Forelimb muscle (tissue), 1 donor: ENCODE data around the gene MOGAT3. TPM values are rescaled to one million over a fixed set of nuclear protein-coding genes. Genes with fewer than 3 reads are reported as not detected.

Experiments used
- DNase-seq: peaks from one replicate; pipeline ENCODE4 v3.0.0-alpha.2; 2013; ENCODE audit warnings: low read depth
- polyA plus RNA-seq: library from polyadenylated mRNA; unstranded; fragments of 120-200 nt; gene quantifications from one replicate; pipeline ENCODE4 v1.2.1, GENCODE V29; 2013; ENCODE audit not compliant: insufficient read length

MOGAT3 gene
- polyA plus RNA-seq, 1 donor, result not detected

DNA sequence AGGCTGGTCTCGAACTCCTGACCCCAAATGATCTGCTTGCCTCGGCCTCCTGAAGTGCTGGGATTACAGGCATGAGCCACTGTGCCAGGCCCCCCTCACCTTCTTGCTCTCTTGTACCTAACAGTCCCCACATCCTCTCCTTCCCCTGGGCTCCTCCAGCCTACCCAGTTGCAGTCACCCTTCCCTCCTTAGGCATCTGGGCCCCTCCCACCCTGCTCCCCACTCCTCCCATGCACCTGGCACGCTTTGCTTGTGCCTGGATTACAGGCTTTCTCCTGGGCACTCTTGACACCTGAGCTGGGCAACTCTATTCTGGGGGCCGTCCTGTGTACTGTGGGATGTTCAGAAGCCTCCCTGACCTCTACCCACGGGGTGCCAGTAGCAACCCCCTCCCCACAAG, 33.8 kb upstream of the MOGAT3 start:
- no peak for DNase-seq

DNA sequence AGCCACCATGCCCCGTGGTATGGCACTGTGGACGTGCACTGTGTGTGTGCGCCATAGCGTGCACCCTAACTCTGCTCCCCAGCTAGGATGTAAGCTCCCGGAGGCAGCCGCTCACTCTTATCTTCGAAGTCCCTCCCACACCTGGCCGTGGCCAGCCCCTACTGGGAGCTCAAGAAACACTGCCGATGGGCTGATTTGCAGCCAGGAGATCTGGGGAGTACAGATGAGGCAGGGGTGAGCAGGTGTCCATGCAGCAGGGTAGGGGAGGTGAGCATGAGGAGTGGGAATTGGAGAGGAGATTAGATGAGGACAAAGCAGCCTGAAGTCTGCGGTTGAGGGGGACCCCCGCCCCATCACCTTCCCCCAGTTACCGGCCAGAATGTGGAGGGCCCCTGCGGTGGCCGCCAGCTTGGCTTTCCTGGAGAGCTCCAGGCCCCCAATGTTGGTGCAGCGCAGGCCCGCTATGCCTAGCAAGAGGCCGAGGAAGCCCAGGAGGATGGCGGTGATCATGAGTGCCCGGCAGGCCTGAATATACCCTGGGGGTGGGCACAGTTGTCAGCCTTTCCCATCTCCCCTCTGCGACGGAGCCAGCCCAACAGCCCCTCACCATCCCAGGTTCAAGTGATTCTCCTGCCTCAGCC, 33.2 kb upstream of the MOGAT3 start:
- no peak for DNase-seq

DNA sequence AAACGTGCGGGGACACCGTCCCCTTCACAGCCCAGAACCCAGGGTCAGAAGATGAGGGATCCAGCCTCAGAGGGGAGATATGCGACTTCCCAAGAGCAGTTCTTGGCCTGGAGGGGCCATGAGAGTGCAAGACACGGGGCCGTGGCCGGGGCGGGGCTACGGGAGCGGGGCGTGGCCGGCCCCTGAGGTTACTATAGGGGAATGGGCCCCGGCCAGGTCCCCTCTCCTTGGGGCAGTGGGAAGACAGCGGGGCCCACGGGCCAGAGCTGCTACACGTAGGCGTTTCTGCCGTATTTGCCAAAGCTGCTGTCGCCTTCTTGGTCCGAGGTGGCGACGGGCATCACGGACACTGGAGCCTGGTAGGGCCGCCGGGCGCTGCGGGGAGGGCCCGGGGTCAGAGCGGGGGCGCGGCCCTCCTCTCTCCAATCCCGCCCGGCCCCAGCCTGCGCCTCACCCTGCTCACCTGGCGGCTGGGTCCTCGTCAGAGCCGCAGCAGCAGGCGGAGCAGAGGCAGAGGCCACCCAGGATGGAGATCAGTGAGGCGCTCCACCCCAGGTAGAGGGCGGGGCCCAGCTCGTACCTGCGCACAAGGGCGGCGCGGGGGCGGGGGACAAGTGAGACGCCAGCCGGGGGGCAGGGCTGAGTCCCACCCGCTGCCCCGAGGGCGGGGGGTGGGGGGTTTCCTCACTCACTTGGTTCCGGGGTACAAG, 31.5 kb upstream of the MOGAT3 start:
- no peak for DNase-seq

DNA sequence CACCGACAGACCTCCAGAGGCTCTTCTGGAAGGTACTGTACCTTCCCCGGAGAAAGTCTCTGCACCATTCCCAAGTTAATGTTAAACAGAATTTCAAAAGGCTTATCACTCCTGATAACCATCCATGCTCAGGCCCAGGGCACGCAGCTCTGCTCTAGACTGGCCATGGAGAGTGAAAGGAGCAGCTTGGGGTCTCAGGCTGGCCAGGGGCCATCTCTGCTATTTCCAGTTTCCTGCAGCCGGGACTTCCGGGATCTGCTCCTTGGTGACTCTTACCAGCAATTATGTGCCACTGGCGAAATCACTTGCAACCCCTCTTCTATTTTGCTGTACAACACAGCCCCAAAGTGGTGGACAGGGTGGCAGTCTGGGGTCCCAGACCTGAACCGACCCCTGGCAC, 30.8 kb upstream of the MOGAT3 start:
- DNase-seq, result no peak

DNA sequence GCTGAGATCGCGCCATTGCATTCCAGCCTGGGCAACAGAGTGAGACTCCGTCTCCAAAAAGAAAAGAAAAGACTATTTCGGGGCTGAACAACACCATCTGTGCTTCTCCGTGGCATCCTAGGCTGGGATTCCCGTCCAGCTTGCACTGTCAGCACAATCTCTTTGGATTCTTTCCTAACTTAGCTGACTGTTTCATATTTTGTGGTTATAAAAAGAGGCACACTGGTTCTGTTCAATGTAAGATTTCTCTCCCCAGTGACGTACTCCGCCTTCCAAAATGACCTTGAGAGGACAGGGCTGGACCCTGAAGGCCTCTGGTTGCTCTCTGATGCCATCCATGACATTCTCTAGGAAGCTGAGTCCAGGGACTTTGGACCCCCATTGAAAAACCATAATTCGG, 25.9 kb upstream of the MOGAT3 start:
- DNase-seq, result no peak

DNA sequence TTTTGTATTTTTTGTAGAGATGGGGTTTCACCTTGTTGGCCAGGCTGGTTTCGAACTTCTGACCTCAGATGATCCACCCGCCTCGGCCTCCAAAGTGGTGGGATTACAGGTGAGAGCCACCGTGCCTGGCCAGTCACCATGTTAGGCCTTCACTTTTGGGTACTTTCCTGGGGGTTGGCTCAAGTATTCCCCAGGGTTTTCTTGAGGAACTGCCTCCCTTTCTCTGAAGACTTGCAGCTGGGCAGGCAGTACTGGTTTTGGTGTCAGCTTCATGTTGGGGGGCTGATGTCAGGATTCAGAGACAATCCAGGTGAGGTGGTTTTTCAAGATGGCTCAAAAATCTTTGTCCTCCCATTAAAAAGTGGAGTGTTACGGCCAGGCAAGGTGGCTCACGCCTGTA, 24.8 kb upstream of the MOGAT3 start:
- no peak for DNase-seq

DNA sequence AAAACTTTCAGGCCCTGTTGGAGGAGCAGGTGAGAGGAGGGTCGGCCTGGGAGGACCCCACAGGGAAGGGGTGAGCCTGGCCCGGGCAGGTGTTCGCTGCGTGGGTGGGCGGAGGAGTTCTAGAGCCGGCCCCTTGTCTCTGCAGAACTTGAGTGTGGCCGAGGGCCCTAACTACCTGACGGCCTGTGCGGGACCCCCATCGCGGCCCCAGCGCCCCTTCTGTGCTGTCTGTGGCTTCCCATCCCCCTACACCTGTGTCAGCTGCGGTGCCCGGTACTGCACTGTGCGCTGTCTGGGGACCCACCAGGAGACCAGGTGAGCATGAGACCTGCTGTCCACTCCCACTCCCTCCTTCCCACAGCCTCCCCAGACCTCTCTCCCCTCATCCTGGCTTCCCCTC, 22.7 kb upstream of the MOGAT3 start:
- no peak for DNase-seq

DNA sequence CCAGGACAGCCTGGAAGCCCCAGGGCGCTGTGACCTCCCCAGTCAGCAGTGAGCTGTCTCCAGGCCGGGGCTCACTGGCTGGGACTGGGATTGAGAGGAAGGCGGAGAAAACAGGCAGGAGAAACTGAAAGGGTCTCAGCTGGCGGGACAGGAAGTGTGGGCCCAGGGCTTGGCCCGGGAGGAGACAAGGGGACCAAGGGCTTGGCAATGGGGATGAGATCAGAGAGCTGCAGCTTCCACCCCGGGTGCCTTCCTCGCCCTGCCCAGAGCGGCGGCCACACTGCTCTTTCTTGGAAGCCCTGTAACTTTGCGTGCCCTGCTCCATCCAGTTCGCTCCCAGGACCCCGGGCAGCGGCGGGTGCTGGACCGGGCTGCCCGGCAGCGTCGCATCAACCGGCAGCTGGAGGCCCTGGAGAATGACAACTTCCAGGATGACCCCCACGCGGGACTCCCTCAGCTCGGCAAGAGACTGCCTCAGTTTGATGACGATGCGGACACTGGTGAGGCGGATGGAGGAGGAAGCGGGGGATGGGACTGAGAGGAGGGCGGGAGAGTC, 21.5 kb upstream of the MOGAT3 start:
- DNase-seq, result no peak

DNA sequence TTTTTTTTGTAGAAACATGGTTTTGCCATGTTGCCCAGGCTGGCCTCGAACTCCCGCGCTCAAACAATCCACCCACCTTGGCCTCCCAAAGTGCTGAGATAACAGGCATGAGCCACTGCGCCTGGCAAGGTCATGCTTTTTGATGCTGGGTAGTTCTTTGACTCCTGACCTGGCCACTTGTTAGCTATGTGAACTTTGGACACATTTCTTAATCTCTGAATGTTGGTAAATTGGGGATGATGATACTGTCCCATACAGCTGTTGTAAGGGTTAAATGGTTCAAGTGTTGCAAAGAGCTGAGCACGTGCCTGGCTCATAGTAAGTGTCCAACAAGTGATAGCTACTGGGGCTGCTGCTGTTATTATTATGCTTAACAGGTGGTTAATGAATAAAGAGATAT, 19.5 kb upstream of the MOGAT3 start:
- no peak for DNase-seq

DNA sequence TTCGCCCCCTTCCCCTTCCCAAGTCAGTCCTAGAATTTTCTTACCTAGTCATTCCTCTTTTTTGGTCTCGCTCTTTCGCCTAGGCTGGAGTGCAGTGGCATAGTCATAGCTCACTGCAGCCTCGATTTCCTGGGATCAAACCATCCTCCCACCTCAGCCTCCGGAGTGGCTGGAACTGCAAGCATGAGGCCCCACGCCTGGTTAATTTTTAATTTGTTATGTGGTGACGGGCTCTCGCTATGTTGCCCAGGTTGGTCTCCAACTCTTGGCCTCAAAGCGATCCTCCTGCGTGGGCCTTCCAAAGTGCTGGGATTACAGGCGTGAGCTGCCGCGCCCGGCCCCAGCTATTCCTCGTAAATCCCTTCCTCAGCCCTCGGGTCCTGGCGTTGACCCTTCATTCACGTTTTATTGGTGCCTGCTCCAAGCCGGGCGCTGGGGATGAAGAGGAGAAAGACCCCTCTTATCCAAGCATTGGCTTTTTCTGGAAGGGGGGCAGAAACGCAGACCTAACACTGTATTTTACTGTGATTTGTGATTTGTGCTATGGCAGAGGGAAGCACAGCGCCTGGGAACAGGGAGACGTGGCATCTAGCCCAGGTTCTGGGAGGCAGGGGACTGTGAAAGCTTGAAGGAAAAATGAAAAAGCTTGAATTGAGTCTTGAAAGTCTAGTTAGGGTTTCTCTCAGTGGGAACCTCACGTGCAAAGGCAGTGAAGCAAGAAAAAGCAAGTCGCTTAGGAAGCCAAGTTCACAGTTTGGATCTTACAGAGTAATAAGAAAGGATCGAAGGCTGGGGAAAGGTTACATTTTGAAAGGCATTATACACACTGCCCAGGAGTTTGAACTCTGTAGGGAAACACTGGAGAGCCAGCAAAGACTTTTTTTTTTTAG, 17.6 kb upstream of the MOGAT3 start:
- DNase-seq, result no peak

DNA sequence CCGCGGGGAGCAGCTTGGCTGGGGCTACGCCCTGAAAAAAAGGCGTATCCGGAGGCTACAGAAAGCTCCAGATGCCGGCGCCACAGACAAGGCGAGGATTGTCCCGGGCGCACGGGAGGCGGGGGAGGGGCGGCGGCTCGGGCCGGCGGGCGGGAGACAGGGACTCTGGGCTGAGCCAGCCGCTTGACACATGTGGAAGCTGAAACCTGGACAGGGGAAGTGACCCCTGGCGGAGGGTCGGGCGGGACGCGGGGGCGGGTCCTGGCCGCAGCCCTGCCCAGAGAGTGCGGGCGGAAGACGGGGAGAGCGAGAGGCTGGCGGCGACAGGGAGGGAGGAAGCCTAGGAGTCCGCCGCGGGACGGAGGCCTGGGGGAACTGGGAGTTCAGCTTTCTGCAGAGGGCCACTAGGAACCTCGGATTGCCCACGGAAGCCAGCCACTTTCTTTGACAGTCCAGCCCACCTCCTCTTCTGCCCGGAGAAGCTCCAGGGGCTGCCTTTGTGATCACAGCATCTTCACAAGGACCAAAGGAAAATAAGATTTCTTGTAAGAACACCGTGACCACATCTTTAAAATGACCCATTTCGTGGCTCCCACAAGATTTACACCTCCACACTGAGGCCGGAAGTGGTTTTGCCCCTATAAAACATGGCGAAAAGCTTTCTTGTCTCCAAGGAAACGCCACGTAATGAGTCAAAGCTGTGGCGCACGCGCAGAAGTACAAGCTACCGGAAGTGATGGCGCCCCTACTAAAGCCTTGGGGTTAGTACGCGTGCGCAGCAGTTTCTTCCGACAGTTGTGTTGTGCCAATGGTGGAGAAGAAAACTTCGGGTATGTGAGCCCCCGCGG, 16.8 kb upstream of the MOGAT3 start, which contains the start of the genes PLOD3 and ZNHIT1:
Gene PLOD3 (minus strand): TSS at position 194 of the 848 bp plus-strand sequence. CDS start 307 bp downstream, outside the sequence.
Gene ZNHIT1 (plus strand): TSS at position 778 of the 848 bp plus-strand sequence. CDS start 31 bp downstream, at position 809.
- DNase-seq, result peak; percentile 98

DNA sequence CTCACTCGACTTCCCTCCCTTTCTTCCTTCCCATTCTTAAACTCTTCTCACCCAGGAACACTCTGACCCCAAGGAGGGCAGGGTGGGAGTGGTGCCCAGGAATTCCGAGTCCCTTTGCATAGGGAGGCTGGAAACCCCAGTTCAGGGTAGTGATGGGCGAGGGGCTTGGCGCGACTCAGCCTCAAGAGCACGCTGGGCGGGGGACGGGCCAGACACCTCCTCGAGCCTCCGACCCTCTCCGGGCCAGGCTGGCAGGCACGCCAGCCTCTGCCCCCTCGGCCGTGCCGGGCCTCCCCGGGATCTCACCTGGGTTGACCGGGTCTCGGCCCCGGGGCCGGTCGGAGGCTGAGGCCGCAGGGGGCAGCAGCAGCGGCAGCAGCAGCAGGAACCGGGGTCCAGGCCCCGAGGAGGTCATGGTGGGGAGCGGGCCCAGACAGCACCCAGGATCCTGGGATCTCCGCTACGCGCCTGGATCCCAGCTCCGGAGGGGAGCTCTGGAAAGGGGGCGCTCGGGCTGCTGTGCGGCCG, 16.1 kb upstream of the MOGAT3 start:
- no peak for DNase-seq

DNA sequence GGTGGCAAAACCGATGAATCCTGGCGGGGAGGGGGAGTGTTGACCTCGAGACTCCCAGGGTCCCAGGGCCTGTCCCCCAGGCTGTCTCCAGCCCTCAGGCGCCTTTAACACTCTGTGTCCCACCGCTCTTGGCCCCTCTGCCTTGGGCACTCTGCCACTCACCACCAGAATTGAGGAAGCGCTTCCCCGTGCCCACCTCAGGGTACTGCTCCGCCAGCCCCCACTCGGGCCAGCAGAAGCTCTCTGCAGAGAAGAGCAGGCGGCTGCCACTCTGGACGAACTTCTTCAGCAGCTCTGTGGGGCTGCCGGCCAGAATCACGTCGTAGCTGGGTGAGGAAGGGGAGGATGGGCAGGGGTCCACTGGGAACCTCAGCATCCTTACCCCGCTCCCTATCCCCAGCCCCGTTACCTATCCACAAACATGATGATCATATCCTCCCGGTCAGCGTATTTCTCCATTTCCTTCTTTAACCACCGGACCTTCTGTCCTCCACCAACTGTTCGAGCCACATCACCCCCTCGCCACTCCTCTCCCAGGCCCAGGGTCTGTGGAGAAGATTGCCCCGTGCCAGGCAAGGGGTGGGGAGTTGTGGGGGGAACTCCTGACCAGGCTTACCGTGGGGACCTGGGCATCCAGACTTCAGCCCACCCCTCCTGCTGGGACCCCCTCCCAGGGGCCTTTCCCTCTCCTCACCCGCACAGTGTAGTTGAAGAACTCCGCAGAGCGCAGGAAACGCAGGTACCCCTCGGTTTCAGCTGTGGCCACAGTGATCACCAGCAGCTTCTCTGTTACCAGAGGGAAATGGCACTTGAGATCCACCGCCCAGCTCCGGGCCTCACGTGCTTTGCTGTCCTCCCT, 15.4 kb upstream of the MOGAT3 start:
- no peak for DNase-seq

DNA sequence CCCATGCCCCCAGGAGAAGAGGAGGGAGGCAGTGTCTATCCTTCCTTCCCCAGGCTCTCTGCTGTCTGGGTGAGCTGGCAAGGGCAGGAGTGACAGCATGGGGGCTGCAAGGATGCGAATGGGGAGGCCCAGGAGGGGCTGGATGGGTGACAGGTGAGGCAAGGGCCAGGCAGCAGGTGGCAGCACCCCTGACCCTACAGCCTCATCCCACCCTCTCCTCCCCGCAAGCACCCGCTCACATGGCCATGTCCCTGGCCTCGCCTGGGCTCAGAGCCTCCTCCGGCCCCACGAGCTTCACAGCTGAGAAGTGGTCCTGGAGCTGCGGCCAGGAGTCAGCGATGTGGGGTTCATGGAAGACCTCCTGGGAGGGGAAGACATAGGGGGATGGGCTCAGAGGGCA, 11.2 kb upstream of the MOGAT3 start:
- DNase-seq, result no peak

DNA sequence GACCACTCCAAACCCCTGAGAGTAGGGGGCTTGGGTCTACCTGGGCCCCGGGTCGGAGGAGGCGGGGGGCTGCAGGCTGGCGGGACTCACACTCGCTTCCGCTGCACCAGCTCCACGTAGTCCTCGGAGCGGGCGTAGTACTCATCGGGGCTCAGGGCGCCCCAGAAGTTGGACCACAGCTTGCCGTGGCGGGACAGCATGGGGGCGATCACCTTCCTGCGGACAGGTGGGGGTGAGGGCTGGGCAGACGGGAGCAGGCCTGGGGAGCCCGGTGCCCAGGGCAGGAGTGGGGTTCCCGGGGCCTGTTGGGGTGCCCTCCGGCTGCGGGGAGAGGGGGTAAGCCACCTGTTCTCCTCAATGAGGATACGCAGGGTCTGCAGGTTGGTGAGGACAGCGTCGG, 10.7 kb upstream of the MOGAT3 start:
- DNase-seq, result no peak

DNA sequence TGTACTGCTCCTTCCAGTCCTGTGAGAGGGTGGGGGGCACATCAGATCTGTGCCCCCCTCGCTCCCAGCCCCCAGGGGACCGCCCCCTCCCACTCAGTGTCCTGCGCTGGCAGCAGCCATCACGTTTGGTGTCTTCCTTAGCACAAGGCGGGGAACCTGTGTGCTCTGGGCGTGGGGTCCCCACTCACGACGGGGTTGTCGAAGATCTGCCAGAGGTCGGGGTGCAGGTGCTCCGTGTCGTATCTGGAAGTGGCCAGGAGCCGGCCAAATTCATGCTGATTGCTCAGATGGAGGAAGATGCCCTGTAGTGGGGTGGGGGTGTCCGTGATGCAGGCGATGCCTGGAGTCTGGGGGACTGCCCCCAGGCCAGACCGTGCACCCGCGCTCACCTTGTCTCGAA, 9.3 kb upstream of the MOGAT3 start:
- no peak for DNase-seq

DNA sequence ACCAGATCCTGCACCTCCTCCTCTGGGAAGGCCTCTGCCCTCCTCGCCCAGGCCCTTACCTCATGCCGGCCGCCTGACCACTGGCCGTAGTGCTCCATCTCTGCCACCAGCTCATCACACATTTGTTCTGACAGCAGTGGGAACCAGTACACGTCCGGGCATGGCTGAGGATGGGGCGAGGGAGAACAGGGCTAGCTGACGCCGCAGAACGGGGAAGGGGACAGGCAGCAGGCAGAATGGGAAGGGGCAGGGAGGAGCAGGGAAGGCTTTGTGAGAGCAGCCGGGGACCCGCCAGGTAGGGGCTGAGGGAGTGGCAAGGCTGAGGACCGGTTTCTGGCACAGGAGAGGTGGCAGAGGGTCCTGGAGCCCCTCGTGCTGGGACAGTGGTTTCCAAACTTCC, 8.0 kb upstream of the MOGAT3 start:
- DNase-seq, result no peak

DNA sequence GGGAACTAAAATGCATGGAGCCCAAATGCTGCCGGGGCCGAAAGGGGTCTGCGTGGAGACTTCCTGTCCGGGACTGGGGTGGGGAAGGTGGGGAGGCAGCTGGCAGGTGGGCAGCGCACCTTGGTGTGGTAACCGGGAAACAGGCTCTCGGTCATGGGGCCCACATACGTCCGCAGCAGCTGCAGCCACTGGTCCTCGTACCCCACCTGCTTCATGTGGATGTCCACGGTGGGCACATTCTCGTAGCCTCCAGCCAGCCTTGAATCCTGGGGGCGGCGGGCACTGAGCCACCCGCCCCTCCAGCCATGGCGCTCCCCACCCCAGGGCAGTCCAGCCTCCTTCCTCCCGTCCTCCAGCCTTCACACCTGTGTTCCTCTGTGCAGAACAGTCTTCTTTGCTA, 6.6 kb upstream of the MOGAT3 start:
- no peak for DNase-seq

DNA sequence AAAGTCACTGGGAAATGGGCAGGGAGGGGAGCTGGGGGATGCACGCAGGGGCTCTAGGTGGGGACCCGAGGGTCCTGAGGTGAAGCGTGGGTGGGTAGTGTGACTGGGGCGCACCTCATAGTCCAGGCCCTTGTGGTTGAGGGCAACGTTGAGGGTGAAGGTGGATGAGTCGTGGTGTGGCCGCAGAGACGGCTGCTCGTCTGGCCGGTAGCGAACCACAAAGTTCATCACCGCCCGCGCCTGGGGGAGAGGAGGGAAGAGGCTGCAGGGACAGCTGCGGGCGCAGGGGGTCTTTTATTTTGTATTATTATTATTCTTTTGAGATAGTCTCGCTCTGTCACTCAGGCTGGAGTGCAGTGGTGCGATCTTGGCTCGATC, 5.8 kb upstream of the MOGAT3 start:
- no peak for DNase-seq
